Measurements from ENCODE around the gene UBQLNL.

The UBQLNL gene

GRCh38 chr11:5516599-5516998, at the start of gene UBQLNL:
UBQLNL (minus strand) TSS chr11:5516699; CDS start chr11:5516441, 258 bp downstream.
- DNase-seq (ENCODE audit: low read depth), result no peak

- no peak for DNase-seq (ENCODE audit: low read depth)
Observed at GRCh38 chr11:5564259-5565019, 47.9 kb upstream of the UBQLNL start.

GRCh38 chr11:5557751-5558150, 41.3 kb upstream of the UBQLNL start:
- DNase-seq (ENCODE audit: low read depth), result no peak

- DNase-seq (ENCODE audit: low read depth), result no peak
Observed at GRCh38 chr11:5556596-5557188, 40.2 kb upstream of the UBQLNL start.

GRCh38 chr11:5553343-5553742, 36.8 kb upstream of the UBQLNL start:
- no peak for DNase-seq (ENCODE audit: low read depth)

GRCh38 chr11:5550440-5551095, 34.1 kb upstream of the UBQLNL start:
- DNase-seq (ENCODE audit: low read depth), result no peak

GRCh38 chr11:5548440-5548839, 31.9 kb upstream of the UBQLNL start, which contains the start of gene OR52H1:
OR52H1 (minus strand) TSS chr11:5548540; CDS start chr11:5545505, 3,035 bp downstream.
- no peak for DNase-seq (ENCODE audit: low read depth)

GRCh38 chr11:5547982-5548381, 31.5 kb upstream of the UBQLNL start:
- DNase-seq (ENCODE audit: low read depth), result no peak

GRCh38 chr11:5546457-5546856, 30.0 kb upstream of the UBQLNL start:
- no peak for DNase-seq (ENCODE audit: low read depth)

- no peak for DNase-seq (ENCODE audit: low read depth)
Observed at GRCh38 chr11:5541427-5541826, 24.9 kb upstream of the UBQLNL start.

- DNase-seq (ENCODE audit: low read depth), result no peak
Observed at GRCh38 chr11:5536482-5536881, 20.0 kb upstream of the UBQLNL start.

GRCh38 chr11:5534046-5534445, 17.5 kb upstream of the UBQLNL start:
- DNase-seq (ENCODE audit: low read depth), result no peak

- no peak for DNase-seq (ENCODE audit: low read depth)
Observed at GRCh38 chr11:5531053-5531831, 14.7 kb upstream of the UBQLNL start.

- DNase-seq (ENCODE audit: low read depth), result no peak
Observed at GRCh38 chr11:5528495-5528894, 12.0 kb upstream of the UBQLNL start.

- DNase-seq (ENCODE audit: low read depth), result no peak
Observed at GRCh38 chr11:5527716-5528115, 11.2 kb upstream of the UBQLNL start.

- DNase-seq (ENCODE audit: low read depth), result no peak
Observed at GRCh38 chr11:5524756-5525155, 8.3 kb upstream of the UBQLNL start.

GRCh38 chr11:5522308-5522707, 5.8 kb upstream of the UBQLNL start:
- no peak for DNase-seq (ENCODE audit: low read depth)

GRCh38 chr11:5521540-5521939, 5.0 kb upstream of the UBQLNL start:
- DNase-seq (ENCODE audit: low read depth), result no peak

GRCh38 chr11:5514841-5515240, 1.7 kb downstream of the UBQLNL start:
- no peak for DNase-seq (ENCODE audit: low read depth)

GRCh38 chr11:5509803-5510202, 6.7 kb downstream of the UBQLNL start, which contains the start of gene UBQLN3:
UBQLN3 (minus strand) TSS chr11:5509957; CDS start chr11:5509558, 399 bp downstream.
- DNase-seq (ENCODE audit: low read depth), result no peak

GRCh38 chr11:5508605-5509004, 7.9 kb downstream of the UBQLNL start:
- no peak for DNase-seq (ENCODE audit: low read depth)

- DNase-seq (ENCODE audit: low read depth), result no peak
Observed at GRCh38 chr11:5507933-5508305, 8.6 kb downstream of the UBQLNL start.

Data from activated T-cell treated with anti-CD3 and anti-CD28 coated beads for 24 hours (primary cell).